Panc1 (cell line): Measurements from ENCODE around the gene ARRDC2.

Experiments used
- POLR2AphosphoS5 ChIP-seq: IDR thresholded peaks from 2 replicates; pipeline ENCODE4 v1.6.1; 2012; ENCODE audit warnings: mild to moderate bottlenecking, low read depth, low read length, moderate library complexity
- TF ChIP-seq, protein P1 (sequence below), 2 experiments: IDR thresholded peaks; 2 replicates each; pipeline ENCODE4 v1.6.1; 2011 to 2012; ENCODE audit warnings: low read depth in 2 of 2, control low read depth in 1 of 2, low read length in 1 of 2, mild to moderate bottlenecking in 1 of 2, moderate library complexity in 1 of 2; ENCODE audit not compliant: insufficient read depth in 1 of 2
- TF ChIP-seq, protein P2 (sequence below): fragments of 450-650 bp; IDR thresholded peaks from 2 replicates; pipeline ENCODE4 v1.5.1; 2017; ENCODE audit warnings: mild to moderate bottlenecking

DNA sequence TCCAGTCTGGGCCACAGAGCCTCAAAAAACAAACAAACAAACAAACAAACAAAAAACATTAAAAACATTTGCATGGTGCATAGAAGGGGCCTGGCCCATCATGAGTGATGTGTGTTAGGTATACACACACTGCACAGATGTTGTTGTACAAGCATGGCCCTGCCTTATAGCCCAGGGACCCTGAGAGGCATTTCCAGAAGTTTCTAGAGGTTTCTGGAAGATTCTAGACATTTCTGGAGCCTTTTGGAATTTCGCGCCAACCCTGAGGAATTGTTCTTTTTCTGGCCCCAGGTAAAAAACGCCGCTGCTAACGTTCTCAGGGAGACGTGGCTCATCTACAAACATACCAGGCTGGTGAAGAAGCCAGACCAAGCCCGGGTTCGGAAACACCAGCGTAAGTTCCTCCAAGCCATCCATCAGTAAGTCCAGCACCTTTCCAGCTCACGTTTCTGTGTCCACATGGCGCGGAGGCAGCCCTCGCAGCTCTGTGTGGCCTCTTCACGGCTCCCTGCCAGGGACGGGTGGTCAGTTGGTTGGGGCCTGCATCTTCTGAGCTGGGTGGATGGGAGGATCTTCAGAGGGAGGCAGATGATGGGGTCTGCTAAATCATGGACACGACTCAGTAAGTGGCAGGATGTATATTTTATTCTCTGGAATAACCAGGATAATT, 18.4 kb upstream of the ARRDC2 start:
- TF ChIP-seq, protein P1, sequence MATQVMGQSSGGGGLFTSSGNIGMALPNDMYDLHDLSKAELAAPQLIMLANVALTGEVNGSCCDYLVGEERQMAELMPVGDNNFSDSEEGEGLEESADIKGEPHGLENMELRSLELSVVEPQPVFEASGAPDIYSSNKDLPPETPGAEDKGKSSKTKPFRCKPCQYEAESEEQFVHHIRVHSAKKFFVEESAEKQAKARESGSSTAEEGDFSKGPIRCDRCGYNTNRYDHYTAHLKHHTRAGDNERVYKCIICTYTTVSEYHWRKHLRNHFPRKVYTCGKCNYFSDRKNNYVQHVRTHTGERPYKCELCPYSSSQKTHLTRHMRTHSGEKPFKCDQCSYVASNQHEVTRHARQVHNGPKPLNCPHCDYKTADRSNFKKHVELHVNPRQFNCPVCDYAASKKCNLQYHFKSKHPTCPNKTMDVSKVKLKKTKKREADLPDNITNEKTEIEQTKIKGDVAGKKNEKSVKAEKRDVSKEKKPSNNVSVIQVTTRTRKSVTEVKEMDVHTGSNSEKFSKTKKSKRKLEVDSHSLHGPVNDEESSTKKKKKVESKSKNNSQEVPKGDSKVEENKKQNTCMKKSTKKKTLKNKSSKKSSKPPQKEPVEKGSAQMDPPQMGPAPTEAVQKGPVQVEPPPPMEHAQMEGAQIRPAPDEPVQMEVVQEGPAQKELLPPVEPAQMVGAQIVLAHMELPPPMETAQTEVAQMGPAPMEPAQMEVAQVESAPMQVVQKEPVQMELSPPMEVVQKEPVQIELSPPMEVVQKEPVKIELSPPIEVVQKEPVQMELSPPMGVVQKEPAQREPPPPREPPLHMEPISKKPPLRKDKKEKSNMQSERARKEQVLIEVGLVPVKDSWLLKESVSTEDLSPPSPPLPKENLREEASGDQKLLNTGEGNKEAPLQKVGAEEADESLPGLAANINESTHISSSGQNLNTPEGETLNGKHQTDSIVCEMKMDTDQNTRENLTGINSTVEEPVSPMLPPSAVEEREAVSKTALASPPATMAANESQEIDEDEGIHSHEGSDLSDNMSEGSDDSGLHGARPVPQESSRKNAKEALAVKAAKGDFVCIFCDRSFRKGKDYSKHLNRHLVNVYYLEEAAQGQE (IDR thresholded peaks at IDR 0.05; ENCODE audit: insufficient read depth in 1 of 2, low read depth in 2 of 2, low read length in 1 of 2), result no peak
- TF ChIP-seq, protein P2, sequence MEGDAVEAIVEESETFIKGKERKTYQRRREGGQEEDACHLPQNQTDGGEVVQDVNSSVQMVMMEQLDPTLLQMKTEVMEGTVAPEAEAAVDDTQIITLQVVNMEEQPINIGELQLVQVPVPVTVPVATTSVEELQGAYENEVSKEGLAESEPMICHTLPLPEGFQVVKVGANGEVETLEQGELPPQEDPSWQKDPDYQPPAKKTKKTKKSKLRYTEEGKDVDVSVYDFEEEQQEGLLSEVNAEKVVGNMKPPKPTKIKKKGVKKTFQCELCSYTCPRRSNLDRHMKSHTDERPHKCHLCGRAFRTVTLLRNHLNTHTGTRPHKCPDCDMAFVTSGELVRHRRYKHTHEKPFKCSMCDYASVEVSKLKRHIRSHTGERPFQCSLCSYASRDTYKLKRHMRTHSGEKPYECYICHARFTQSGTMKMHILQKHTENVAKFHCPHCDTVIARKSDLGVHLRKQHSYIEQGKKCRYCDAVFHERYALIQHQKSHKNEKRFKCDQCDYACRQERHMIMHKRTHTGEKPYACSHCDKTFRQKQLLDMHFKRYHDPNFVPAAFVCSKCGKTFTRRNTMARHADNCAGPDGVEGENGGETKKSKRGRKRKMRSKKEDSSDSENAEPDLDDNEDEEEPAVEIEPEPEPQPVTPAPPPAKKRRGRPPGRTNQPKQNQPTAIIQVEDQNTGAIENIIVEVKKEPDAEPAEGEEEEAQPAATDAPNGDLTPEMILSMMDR, result no peak
- no peak for TF ChIP-seq POLR2AphosphoS5
